Testis (tissue), 3 donors: ENCODE results near the gene ARHGAP33. TPM values are rescaled to one million over a fixed set of nuclear protein-coding genes. Genes with fewer than 3 reads are reported as not detected.
A peak's percentile ranks its signal among the peaks of the same experiment; 100 is the strongest.

Experiments
- DNase-seq: peaks from one replicate; pipeline ENCODE4 v3.0.0-alpha.2; 2019
- H3K27ac ChIP-seq, 2 donors: fragments of 200-600 bp; sonication (generic); one replicate each; pipeline ENCODE4 v1.5.1; 2019
- H3K27me3 ChIP-seq: fragments of 200-600 bp; sonication (generic); one replicate; pipeline ENCODE4 v1.5.1; 2019
- H3K36me3 ChIP-seq: fragments of 200-600 bp; sonication (generic); one replicate; pipeline ENCODE4 v1.5.1; 2017; ENCODE audit warnings: low read depth; ENCODE audit errors: missing control alignments
- H3K4me1 ChIP-seq: fragments of 200-600 bp; sonication (generic); one replicate; pipeline ENCODE4 v1.5.1; 2019
- H3K4me3 ChIP-seq, 2 donors: fragments of 200-600 bp; sonication (generic); one replicate each; pipeline ENCODE4 v1.5.1; 2017 to 2019
- H3K9me3 ChIP-seq: fragments of 200-600 bp; sonication (generic); one replicate; pipeline ENCODE4 v1.5.1; 2017
- POLR2A ChIP-seq: fragments of 450-650 bp; IDR thresholded peaks from one replicate; pipeline ENCODE4 v1.6.1; 2017; ENCODE audit warnings: antibody characterized with exemption, mild to moderate bottlenecking, moderate library complexity
- WGBS, 2 donors: methylation state at CpG; one replicate each; pipeline ENCODE4 v1.1.5; 2018; 5-methylcytosine and 5-hydroxymethylcytosine counted together
- intact Hi-C: fragments of 100-400 bp; cut with DNase I; formaldehyde crosslinking; loops from one replicate; pipeline ENCODE4 v1.15.1; 2023; ENCODE audit warnings: low total_unique reads
- polyA plus RNA-seq: library from polyadenylated mRNA; stranded (reverse); fragments of 350-450 nt; fragmentation: Illumina TruSeq; extraction: RNeasy Lipid Tissue Mini Kit (QIAGEN cat#74804); gene quantifications from one replicate; pipeline ENCODE4 v1.2.3, GENCODE V29; 2014; ENCODE audit warnings: low read depth, low replicate concordance; ENCODE audit not compliant: insufficient read depth
- total RNA-seq, 2 donors: library from RNA; depleted of rRNA; stranded (reverse); fragments of >200 nt; gene quantifications; one replicate each; pipeline ENCODE4 v1.2.3, GENCODE V29; 2016
- TF ChIP-seq, protein P1 (sequence below), 3 experiments: fragments of 450-650 bp in 2 of 3; fragments of 200-600 bp in 1 of 3; sonication (generic) in 1 of 3; IDR thresholded peaks; one replicate each; pipeline ENCODE4 v1.5.1; 2016 to 2019; ENCODE audit warnings: antibody characterized with exemption in 3 of 3, mild to moderate bottlenecking in 2 of 3, moderate library complexity in 1 of 3

Gene ARHGAP33
- total and polyA plus RNA-seq, 3 donors from 2014 or later, result 46.6 to 133 (median 56.2) TPM

- no peak for DNase-seq
- Histone ChIP-seq H3K9me3 (no peaks in the 10 kb centered on the region), H3K4me3 (no peak overlapping the region), H3K36me3 (no peaks in the 10 kb centered on the region), H3K27me3 (no peaks in the 10 kb centered on the region), H3K4me1 (peaks cover 20% of the 10 kb centered on the region), H3K27ac (no peak overlapping the region)
- TF ChIP-seq, protein P1, sequence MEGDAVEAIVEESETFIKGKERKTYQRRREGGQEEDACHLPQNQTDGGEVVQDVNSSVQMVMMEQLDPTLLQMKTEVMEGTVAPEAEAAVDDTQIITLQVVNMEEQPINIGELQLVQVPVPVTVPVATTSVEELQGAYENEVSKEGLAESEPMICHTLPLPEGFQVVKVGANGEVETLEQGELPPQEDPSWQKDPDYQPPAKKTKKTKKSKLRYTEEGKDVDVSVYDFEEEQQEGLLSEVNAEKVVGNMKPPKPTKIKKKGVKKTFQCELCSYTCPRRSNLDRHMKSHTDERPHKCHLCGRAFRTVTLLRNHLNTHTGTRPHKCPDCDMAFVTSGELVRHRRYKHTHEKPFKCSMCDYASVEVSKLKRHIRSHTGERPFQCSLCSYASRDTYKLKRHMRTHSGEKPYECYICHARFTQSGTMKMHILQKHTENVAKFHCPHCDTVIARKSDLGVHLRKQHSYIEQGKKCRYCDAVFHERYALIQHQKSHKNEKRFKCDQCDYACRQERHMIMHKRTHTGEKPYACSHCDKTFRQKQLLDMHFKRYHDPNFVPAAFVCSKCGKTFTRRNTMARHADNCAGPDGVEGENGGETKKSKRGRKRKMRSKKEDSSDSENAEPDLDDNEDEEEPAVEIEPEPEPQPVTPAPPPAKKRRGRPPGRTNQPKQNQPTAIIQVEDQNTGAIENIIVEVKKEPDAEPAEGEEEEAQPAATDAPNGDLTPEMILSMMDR (IDR thresholded peaks at IDR 0.05), result no peak
- TF ChIP-seq POLR2A, result no peak
- WGBS, 2 donors, result 91 to 93% methylated on average over 4 of the region's 4 CpGs
- intact Hi-C loops, result no loop called here
These were observed 14.5 kb upstream of the ARHGAP33 start for GRCh38 chr19:35760711-35761349.

- no peak for DNase-seq
- Histone ChIP-seq H3K4me3 (no peak overlapping the region), H3K4me1 (peaks cover 18% of the 10 kb centered on the region), H3K27me3 (no peaks in the 10 kb centered on the region), H3K36me3 (no peaks in the 10 kb centered on the region), H3K27ac (no peak overlapping the region), H3K9me3 (no peaks in the 10 kb centered on the region)
- no peak for TF ChIP-seq POLR2A
- TF ChIP-seq, protein P1 (IDR thresholded peaks at IDR 0.05), result no peak
- WGBS, 2 donors, result 86 to 92% methylated on average over 17 of the region's 17 CpGs
- intact Hi-C loops, result no loop called here
These were observed 10.7 kb upstream of the ARHGAP33 start for GRCh38 chr19:35764432-35765315.

DNA sequence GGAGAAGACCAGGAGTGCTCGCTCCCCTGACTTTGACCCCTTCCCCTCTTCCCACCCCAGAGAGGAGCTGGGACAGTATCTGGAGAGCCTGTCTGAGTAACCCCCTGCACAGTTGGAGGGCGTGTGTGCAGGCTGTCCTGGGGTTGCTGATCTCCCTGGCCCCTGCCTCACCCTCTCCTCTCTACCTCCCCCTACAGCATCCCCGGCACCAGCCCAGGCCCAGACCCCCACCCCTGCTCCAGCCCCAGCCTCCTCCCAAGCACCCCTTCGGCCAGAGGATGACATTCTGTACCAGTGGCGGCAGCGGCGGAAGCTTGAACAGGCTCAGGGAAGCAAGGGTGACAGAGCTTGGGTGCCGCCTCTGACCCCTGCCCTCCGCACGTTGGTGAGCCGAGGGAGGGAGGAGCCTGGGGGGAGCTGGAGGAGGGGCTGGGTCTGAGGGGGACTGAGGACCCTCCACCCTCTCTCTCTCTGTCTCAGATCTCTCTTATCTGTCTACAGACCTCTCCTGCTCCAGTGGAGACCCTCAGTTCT lies 8.7 kb upstream of the ARHGAP33 start:
- H3K27ac ChIP-seq, result no peak overlapping the region
- no peak overlapping the region for H3K4me3 ChIP-seq
- no peak for DNase-seq
- intact Hi-C loops, result no loop called here
- H3K4me1 ChIP-seq, result peaks cover 18% of the 10 kb centered on the region
- no peak for TF ChIP-seq POLR2A
- TF ChIP-seq, protein P1 (IDR thresholded peaks at IDR 0.05), result no peak
- no peaks in the 10 kb centered on the region for H3K27me3 ChIP-seq
- 78 to 80% methylated on average over 11 of the region's 11 CpGs for WGBS, 2 donors
- no peaks in the 10 kb centered on the region for H3K9me3 ChIP-seq
- no peaks in the 10 kb centered on the region for H3K36me3 ChIP-seq

GRCh38 chr19:35767288-35768081 lies 7.9 kb upstream of the ARHGAP33 start:
- Histone ChIP-seq H3K27me3 (no peaks in the 10 kb centered on the region), H3K4me3 (peak overlapping the region in 1 of 2 donors; percentile 7), H3K27ac (peak overlapping the region in 1 of 2 donors; percentile 30), H3K36me3 (no peaks in the 10 kb centered on the region), H3K4me1 (peaks cover 18% of the 10 kb centered on the region), H3K9me3 (no peaks in the 10 kb centered on the region)
- intact Hi-C loops, result no loop called here
- TF ChIP-seq POLR2A, result no peak
- TF ChIP-seq, protein P1 (IDR thresholded peaks at IDR 0.05), result no peak
- WGBS, 2 donors, result 27 to 58% methylated on average over 8 to 31 of the region's 34 CpGs
- DNase-seq, result peak; percentile 71
